GM21515 (cell line): ENCODE data around the gene KLK2.

Source experiments
- ATAC-seq: cut with Tn5 transposase; IDR thresholded peaks from one replicate; pipeline ENCODE4 v1.9.1; 2021; ENCODE audit not compliant: unreplicated experiment

Gene KLK2

DNA sequence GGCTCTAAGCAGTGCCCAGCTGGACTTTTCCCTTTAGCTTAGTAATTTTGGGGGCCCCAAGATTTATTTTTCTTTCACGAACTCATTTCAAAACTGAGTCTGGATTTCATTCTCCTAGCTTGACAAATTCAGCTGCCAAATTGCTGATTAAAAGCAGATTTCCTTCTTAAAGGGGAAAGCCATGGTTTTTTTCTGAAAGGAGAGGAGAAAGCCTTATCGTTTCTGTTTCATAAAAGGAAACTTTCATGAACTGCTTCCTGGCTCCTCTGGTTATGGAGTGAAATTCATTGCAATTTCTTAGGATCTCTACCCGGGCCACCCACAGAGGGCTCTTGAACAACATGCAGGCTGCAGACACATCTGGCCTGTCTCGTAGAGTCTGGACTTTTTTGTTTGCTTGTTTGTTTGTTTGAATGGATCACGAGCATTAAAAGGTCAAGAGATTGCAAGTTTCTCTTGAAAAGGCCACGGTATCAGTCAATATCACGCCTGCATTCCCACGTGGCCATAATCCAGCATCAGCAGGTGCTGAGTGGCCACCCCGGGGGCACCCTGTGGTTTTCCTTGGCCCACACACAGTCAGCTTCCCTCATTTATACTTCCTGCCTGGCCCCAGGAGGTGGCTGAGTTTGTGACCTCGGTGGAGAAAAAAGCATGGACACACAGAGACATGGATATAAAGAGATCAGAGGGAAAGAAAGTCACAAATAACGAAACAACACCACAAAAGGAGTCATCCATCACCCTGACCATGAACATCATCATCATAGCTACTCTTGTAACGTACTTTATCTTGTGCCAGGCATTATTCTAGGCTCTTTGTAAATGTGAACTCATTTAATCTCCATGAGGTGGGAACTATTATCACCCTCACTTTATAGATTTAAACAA, 48.4 kb downstream of the KLK2 start:
- no peak for ATAC-seq

DNA sequence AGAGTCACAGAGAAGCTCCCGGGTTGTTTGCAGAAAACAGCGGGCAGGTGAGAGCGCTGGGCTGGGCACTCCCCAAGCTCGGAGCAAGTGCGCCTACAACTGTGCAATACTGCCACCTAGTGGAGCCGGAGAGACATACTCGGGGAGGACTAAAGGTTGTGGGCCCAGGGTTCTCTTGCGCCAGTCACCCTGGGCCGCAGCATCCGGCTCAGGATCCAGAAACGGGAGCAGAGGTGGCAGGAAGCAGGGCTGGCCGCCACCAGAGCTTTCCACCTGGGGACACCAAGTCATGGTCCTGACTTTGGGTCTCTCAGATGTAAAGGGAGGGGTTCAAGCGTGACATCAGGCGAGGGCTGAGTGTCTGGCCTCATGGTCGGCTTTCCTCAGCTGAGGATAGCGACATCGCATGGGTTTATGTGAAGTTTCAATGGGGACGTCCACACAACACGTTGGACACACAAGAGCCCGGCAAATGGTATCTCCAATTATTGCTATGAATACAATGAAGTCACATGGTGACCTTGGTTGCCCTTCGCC, 49.1 kb downstream of the KLK2 start:
- no peak for ATAC-seq

DNA sequence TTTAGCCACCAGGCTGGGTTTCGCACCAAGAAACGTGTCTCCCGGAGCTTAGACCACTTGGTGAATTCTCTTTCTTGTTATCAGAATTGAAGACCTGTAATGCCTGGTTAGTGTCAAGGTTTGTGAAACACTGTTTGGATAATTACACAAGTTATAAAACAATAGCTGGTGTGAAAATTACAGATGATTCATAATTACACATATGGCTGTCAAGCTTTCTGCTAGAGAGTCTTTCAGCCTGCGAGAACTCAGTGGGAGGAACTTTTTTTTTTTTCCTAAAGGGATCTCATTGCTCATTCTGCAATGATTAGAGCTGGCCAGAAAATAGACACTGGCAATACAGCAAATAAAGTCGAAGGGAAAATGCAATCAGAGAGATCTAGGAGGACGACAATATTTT, 51.3 kb downstream of the KLK2 start:
- ATAC-seq, result no peak

GRCh38 chr19:50925734-50926133, 52.5 kb downstream of the KLK2 start:
- no peak for ATAC-seq

DNA sequence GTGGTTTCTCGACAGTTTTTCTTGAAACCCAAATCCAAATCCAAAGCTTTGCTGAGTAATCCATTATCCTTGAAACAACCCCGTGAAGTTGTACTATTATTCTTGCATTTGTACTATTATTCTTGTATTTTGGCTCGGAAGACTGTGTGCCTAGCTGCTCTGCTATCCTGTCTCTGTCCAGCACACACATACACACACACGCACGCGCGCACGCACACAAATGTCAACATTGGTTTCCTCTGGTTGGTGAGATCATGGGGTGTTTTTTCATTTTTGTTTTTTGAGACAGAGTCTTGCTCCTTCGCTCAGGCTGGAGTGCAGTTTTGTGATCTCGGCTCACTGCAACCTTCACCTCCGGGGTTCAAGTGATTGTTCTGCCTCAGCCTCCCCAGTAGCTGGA, 52.9 kb downstream of the KLK2 start:
- ATAC-seq, result no peak

DNA sequence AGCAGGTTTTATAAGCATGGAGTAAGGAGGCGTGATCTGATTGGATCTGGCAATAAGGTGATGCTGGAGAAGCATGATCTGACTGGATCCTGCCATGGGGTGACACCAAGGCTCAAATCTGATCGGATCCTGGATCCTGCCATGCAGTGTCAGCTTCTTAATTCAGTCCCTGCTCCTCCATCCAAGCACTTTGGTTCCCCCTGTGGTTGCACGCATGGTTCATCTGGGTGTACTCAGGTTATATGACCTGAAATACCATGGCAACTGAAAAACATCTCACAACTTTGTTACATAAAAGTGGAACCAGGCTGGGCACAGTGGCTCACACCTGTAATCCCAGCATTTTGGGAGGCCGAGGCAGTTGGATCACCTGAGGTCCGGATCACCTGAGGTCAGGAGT, 55.6 kb downstream of the KLK2 start:
- ATAC-seq, result no peak
